ENCODE measurements around the gene PPM1E. TPM values are rescaled to one million over a fixed set of nuclear protein-coding genes. Genes with fewer than 3 reads are reported as not detected.

The PPM1E gene
- total and polyA plus RNA-seq, 2 experiments from 2014 or later: 0.27 TPM; not detected in 1

DNA sequence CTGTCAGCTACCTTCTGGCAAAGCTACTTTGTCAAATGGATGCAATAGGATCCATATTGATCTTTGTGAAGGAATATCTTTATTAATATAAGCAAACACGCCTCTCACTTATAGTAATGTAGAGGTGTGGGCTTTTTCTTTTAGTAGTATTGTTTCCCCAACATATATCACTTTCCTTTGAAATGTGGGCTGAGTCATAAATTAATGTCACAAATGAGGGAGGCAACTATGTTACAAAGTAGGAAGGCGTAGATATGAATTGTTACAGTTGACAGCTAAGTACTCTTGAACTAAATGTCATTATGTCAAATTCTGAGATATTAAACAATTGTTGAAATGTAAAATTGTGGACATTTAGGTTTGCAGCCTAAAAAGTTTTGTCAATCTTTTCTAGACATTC is 2.6 kb upstream of the PPM1E start:
- no peak for TF ChIP-seq CTCF (IDR thresholded peaks at IDR 0.05; ENCODE audit: low read depth, low read length)
- Histone ChIP-seq H3K9me3 (ENCODE audit: low read depth) (no peaks in the 10 kb centered on the region), H3K36me3 (no peaks in the 10 kb centered on the region), H3K4me3 (no peak overlapping the region), H3K4me1 (ENCODE audit: low read depth) (peaks cover 8% of the 10 kb centered on the region), H3K27me3 (peaks cover 20% of the 10 kb centered on the region), H3K27ac (no peak overlapping the region)
- DNase-seq (ENCODE audit: low read depth in 1 of 2, low spot score in 1 of 2): no peak

GRCh38 chr17:58755269-58755576 is 431 bp upstream of the PPM1E start:
- TF ChIP-seq CTCF (IDR thresholded peaks at IDR 0.05; ENCODE audit: low read depth, low read length): no peak
- no peak overlapping the region for H3K4me3 ChIP-seq
- H3K27ac ChIP-seq: no peak overlapping the region
- peaks cover 8% of the 10 kb centered on the region for H3K4me1 ChIP-seq (ENCODE audit: low read depth)
- no peak for DNase-seq (ENCODE audit: low read depth in 1 of 2, low spot score in 1 of 2)
- H3K36me3 ChIP-seq: no peaks in the 10 kb centered on the region
- peaks cover 23% of the 10 kb centered on the region for H3K27me3 ChIP-seq
- no peaks in the 10 kb centered on the region for H3K9me3 ChIP-seq (ENCODE audit: low read depth)

DNA sequence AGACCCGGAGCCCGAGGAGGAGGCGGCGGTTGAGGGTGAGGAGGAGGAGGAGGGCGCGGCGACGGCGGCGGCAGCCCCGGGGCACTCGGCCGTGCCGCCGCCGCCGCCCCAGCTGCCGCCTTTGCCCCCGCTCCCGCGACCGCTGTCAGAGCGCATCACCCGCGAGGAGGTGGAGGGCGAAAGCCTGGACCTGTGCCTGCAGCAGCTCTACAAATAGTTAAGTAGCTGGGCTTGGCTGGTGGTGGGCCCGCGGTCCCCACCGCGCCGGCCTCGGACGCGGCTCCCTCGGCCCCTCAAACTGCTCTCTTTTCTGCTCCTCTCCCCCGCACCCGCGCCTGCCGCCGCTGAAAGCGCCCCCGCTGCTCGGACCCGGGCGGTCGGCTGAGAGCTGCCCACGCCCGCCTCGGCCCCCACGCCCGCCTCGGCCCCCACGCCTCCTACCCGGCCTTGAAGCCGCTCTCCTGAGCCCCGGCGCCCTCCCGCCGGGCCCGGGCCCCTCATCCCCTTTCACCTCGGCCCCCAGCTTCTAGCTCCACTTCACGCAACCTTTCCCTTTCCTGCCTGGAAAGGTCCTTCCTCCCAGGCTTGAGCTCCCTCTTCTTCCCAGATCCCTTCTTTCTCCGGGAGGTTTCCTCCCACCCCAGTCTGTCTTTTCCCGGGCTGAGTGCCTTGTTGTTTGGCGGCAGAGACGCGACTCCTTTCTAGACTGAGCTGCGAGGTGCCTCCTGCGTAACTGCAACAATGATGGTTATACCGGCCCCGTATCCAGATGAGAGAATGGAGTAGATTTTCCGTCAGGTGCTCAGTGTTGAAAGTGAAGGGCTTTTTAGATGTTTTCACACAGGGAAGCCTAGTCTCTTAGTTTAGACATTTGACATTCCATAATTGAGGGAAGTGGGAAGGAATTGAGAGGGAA is 850 bp downstream of the PPM1E start:
- peak overlapping the region; percentile 65 for H3K4me3 ChIP-seq
- no peak for TF ChIP-seq CTCF (IDR thresholded peaks at IDR 0.05; ENCODE audit: low read depth, low read length)
- H3K27me3 ChIP-seq: peaks cover 26% of the 10 kb centered on the region
- no peak overlapping the region for H3K27ac ChIP-seq
- H3K4me1 ChIP-seq (ENCODE audit: low read depth): peaks cover 8% of the 10 kb centered on the region
- H3K9me3 ChIP-seq (ENCODE audit: low read depth): no peaks in the 10 kb centered on the region
- H3K36me3 ChIP-seq: no peaks in the 10 kb centered on the region
- DNase-seq (ENCODE audit: low read depth in 1 of 2, low spot score in 1 of 2): peak; percentile 14 to 35

DNA sequence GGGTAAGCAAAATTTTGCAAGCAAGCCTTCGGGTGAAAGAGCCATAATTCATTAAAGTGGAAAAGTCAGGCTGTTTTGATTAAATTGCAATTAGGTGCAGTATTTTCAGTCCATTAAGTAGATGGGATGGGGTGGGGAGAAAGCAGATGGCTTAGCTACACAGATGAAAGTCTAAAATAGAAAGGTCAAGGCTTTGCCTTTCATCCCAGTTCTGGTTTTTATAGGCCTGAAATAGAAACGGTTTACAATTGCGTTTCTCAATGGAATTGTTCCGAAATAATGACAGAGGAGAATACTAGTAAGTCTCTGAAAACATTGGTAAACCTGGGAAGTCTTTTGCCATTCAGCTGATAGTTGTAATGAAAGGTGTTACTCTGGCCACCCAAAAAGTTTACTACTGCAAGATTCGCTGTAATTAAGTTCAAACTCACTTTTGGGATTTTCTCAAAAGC is 1.5 kb downstream of the PPM1E start:
- Histone ChIP-seq H3K9me3 (ENCODE audit: low read depth) (no peaks in the 10 kb centered on the region), H3K4me1 (ENCODE audit: low read depth) (peaks cover 8% of the 10 kb centered on the region), H3K27ac (no peak overlapping the region), H3K36me3 (no peaks in the 10 kb centered on the region), H3K4me3 (peak overlapping the region; percentile 65), H3K27me3 (peaks cover 26% of the 10 kb centered on the region)
- DNase-seq (ENCODE audit: low read depth in 1 of 2, low spot score in 1 of 2): no peak
- TF ChIP-seq CTCF (IDR thresholded peaks at IDR 0.05; ENCODE audit: low read depth, low read length): no peak

- TF ChIP-seq CTCF (IDR thresholded peaks at IDR 0.05; ENCODE audit: low read depth, low read length): no peak
- DNase-seq (ENCODE audit: low read depth in 1 of 2, low spot score in 1 of 2): no peak
- Histone ChIP-seq H3K9me3 (ENCODE audit: low read depth) (no peaks in the 10 kb centered on the region), H3K27me3 (peaks cover 22% of the 10 kb centered on the region), H3K4me1 (ENCODE audit: low read depth) (peaks cover 8% of the 10 kb centered on the region), H3K4me3 (no peak overlapping the region), H3K27ac (no peak overlapping the region), H3K36me3 (no peaks in the 10 kb centered on the region)
Observed at GRCh38 chr17:58758890-58759289, 3.2 kb downstream of the PPM1E start.

All from cardiac muscle cell (in vitro differentiated cells and primary cell).